Myocyte (in vitro differentiated cells): Measurements from ENCODE around the gene GP5. TPM values are rescaled to one million over a fixed set of nuclear protein-coding genes. Genes with fewer than 3 reads are reported as not detected.
A peak's percentile ranks its signal among the peaks of the same experiment; 100 is the strongest.

Experiments used
- DNase-seq: peaks from one replicate; pipeline ENCODE4 v3.0.0-alpha.2; 2012; ENCODE audit warnings: low read depth
- total RNA-seq: library from RNA; depleted of rRNA; stranded (reverse); fragments of >200 nt; gene quantifications from 2 replicates; pipeline ENCODE4 v1.2.3, GENCODE V29; 2014

GP5 gene
- total RNA-seq, 1 donor from 2014 or later, result not detected

DNA sequence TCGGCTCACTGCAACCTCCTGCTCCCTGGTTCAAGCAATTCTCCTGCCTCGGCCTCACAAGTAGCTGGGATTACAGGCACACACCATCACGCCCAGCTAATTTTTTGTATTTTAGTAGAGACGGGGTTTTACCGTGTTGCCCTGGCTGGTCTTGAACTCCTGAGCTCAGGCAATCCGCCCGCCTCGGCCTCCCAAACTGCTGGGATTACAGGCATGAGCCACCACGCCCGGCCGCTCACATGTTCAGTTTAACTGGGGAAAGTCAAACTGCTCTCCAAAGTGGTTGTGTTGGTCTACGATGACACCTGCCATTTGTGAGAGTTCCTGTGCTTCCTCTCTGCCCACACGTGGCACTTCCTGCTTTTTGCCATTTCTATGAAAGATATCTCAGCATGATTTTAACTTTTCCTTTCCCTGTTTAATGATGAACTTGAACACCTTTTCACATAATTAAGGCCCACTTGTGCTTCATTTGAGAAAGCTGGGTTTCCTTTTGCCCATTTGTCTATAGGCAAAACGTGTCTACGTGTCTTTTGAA, 877 bp upstream of the GP5 start:
- DNase-seq, result no peak

GRCh38 chr3:194397757-194398312, 1.2 kb downstream of the GP5 start:
- DNase-seq, result no peak

GRCh38 chr3:194396859-194397756, 2.0 kb downstream of the GP5 start:
- no peak for DNase-seq

DNA sequence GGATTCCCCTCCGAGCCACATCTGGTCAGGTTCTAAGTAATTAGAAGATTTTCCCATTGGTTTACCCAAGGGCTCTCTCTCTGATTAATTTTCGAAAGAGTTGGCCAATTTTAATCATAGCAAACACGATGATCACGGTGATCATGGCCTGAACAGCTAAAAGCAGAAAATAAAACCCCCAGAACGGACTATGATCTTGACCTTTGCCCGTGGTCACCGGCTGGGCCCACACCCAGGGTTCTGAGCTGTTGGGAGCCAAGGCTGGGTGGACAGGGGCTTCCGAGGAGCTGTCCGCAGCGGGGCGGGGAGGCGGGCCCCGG, 2.6 kb downstream of the GP5 start:
- no peak for DNase-seq

- no peak for DNase-seq
Measured at GRCh38 chr3:194395778-194396538, 3.1 kb downstream of the GP5 start.

DNA sequence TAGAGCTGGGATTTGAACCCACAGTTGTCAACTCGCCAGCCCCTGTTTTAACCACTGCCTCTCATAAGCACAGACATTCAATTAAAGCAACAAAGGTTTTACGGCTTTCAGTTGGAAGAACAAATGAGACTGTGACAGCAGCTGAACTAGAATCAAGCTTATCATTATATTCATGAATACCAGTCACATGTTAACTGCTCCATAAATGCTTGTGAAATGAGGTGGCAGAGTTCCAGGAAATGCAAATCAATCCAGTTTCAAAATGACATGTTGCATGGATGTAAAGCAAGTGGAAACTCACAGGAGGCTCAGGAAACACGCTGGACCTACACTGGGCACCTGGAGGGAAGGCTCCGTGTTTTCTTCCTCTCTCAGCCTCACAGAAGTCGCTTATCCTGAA, 3.9 kb downstream of the GP5 start:
- DNase-seq, result no peak

DNA sequence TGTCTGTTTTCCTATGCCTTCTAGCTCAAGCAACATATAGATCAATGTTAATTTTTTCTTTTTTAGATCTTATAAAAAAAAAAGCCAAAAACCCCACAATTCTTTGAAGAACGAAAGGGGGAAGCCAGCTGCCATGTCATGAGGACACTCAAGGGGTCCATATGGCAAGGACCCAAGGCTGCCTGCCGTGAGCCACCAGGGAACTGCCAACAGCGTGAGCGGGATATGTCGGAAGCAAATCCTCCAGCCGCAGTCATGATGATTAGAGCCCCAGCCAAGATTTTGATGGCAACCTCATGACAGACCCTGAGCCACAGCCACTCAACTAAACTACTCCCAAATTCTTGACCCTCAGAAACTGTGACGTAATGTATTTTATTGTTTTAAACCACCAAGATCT, 6.5 kb downstream of the GP5 start:
- no peak for DNase-seq

DNA sequence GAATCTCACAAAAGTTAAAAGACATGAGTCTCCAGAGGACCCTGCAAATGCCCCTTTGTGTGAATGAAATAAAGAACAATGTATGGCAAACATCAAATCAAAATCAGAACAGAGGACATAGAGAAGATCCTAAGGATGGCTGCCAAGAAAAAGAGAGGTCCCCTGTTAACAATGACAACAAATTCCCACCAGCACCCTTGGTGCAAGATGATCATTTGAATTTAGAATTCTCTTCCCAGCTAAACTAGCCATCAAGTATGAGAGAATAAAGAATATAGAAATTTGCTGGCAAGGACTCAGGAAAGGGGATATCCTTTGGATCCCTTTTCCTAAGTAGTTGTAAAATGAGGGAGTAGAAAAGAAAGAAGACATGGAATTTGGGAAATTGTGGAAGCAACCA, 8.2 kb downstream of the GP5 start:
- DNase-seq, result no peak

DNA sequence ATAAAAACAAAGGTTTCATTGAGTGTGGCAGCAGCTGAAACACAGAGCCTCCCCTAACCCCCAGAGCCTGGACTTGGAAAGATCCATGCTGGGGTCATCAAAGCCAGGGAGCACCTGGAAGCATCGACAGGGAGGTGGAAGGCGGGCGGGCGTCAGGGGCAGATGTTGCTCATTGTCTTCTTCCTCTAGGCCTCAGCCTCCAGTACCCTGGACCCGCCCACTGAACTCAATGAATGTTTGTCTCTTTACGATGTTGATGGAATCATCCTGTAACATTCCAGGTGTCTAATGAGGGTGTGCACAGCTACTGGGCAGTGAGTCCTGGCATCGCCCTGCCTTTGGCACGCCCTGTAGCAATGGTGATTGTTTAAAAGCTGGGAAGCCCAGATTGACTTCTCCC, 9.8 kb downstream of the GP5 start:
- no peak for DNase-seq

- peak; percentile 9 for DNase-seq
Measured at GRCh38 chr3:194387926-194388418, 11.1 kb downstream of the GP5 start.

DNA sequence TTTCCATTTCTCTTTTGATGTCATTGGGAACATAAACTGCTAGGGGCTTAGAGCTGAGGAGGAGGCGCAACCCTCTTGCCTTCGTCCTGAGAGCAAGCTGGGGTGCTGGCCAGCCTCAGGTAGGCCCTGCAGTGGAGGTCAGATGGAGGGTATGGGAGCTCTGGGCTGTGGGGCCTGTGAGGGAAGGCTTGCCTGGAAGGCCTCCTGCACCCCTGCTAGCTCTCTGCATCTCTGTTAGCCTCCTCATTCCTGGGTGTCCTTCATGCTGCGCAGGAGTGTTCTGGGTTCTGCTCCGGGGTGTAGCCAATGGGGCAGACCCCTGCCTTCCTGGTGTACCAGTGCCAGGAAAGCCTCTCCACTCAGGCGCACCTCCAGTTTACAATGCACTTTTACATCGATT, 11.8 kb downstream of the GP5 start:
- no peak for DNase-seq

GRCh38 chr3:194386648-194387047, 12.4 kb downstream of the GP5 start:
- no peak for DNase-seq

DNA sequence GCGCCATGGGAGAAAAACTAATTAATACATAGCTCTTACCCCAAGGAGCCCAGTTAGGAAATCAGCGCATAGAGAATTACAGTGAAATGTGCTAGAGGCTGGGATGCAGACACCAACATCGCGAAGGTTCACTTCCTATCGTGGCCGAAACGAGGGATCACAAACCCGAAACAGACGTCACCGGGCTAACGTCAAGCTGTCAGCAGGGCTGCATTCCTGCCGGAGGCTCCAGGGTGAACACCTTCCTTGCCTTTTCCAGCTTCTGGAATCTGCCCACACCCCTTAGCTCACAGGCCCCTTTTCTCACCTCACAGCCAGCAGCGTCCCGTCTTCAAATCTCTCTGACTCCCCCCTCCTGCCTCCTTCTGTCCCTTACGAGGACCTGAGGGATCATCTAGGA, 13.0 kb downstream of the GP5 start:
- no peak for DNase-seq

DNA sequence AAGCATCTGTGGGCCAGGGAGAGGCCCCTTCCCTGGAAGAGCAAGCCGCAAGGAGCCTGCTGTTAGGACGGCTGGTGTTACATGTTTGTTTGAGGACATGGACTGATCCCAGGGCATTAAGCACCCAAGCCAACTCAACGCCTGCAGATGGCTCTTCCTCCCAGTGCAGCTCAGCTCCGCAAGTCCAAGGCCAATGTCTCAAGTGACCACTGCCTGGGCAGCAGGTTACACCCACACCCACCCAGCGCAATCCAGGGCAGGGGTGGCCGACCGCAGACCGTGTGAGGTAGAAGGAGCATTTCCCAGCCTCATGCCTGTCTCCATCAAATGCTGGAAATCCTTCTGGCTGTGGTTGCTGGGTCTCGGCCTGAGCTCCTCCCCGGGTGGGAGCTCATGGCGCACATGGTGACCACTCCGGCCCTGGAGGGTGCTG, 14.5 kb downstream of the GP5 start:
- no peak for DNase-seq

- DNase-seq, result no peak
Measured at GRCh38 chr3:194384156-194384555, 14.9 kb downstream of the GP5 start.

DNA sequence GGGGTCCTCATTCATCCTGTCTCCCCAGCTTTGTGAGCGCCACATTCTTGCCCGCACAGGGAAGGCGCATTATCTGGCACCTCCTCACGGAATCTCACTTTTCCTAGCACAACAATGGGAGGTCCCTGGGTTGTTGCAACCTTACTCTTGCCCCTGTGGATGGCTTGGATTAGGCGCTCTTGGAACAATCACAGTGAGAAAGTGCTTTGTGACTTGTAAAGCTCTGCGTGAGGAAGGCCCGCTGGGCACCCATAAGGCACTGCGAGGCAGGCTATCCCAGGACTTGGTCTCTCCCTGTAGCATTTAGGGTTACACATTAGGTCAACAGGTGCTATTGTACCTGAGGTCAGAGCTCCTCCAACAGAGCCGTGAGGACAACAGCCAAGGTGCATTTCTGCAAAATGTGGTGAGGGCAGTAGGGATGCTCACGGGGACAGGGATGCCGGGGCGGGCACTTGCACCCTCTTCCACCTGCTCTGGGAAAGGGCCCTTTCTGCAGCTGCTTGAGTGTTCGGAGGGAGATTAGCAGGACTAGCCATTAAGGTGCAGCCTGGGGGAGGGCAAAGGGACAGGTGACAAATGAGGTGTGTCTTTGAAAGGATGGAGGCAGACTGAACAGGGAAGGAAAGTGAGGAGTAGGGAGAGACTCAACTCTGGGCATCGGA, 15.7 kb downstream of the GP5 start:
- no peak for DNase-seq

GRCh38 chr3:194382892-194383223, 16.2 kb downstream of the GP5 start:
- no peak for DNase-seq

DNA sequence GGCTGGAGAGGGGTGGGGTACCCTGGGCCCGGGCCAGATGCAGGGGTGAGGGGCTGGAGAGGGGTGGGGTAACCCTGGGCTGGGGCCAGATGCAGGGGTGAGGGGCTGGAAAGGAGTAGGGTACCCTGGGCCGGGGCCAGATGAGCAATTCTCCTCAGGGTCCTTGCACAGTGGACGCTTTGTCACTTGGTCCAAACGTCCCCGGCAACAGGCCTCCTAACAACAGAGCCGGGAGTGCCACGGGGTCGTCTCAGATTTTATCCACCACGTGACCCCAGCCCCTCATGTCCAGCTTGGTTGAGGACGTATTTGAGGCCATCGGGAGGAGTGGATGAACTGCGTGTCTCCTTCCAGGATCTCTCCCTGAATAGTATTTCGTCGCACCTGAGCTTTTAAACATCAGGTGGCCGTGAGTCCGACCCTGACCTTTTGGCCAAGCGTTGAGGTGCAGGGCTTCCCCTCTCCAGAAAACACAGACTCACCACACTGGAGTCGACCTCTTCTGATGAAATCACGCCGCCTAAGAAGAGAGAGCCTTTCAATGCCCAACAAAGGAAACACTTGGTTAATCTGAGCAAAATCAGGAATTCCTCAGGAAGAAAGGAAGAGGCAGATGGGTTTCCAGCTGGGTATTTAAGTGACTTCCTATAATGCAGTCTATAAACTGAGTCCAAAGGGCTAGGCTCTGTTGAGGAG, 16.7 kb downstream of the GP5 start:
- no peak for DNase-seq

DNA sequence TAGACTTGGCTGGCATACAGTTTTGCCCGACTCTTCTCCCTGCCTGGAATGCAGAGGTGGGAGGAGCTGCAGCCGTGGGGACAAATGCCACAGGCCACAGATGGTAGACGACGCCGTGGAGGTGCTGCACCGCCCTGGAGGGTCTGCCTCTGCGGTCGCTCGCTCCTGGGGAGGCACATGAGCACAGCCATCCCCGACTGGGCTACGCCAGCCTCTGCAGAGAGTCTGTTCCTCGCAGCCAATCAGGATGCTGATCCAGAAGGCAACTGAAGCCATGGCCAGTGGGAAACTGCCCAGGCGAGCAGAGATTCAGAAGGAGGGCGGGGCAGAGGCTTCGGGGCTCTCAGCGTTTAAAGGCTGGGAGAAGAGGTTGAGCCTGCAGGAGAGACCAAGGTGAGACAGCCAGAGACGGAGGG, 17.6 kb downstream of the GP5 start:
- DNase-seq, result no peak

GRCh38 chr3:194380326-194380725, 18.7 kb downstream of the GP5 start:
- DNase-seq, result no peak

- DNase-seq, result no peak
Measured at GRCh38 chr3:194379651-194380050, 19.4 kb downstream of the GP5 start.
